Heart right ventricle (tissue), 16 donors: ENCODE data around the gene CREB5. TPM values are rescaled to one million over a fixed set of nuclear protein-coding genes. Genes with fewer than 3 reads are reported as not detected.
"Not testable (repeated sequence)": the region's sequence is repeated elsewhere in the genome, so short reads cannot be mapped to it uniquely, and the experiment has no call there.

Experiments used
- ATAC-seq, 8 donors: fragments of 200-7000 bp; cut with Tn5 transposase; one replicate each; pipeline ENCODE4 v1.9.1; 2020; ENCODE audit warnings: mild to moderate bottlenecking in 8 of 8, moderate library complexity in 8 of 8, moderate number of reproducible peaks in 1 of 8
- DNase-seq, 2 donors: peaks; one replicate each; pipeline ENCODE4 v3.0.0-alpha.2; 2020
- H3K27ac ChIP-seq, 10 donors: fragments of 200-600 bp; sonication (generic) in 2 of 10; one replicate each; pipeline versions ENCODE4 v1.5.0 to v1.8.0; 2020 to 2022; ENCODE audit warnings: mild to moderate bottlenecking in 3 of 10
- H3K27me3 ChIP-seq, 7 donors: fragments of 200-600 bp; one replicate each; pipeline ENCODE4 v1.8.0; 2021 to 2022; ENCODE audit warnings: mild to moderate bottlenecking in 2 of 7
- H3K36me3 ChIP-seq, 9 donors: fragments of 200-600 bp; sonication (generic) in 1 of 9; one replicate each; pipeline versions ENCODE4 v1.5.0 to v1.8.0; 2020 to 2022; ENCODE audit warnings: mild to moderate bottlenecking in 2 of 9
- H3K4me1 ChIP-seq, 9 donors: fragments of 200-600 bp; sonication (generic) in 1 of 9; one replicate each; pipeline versions ENCODE4 v1.5.0 to v1.8.0; 2020 to 2022; ENCODE audit warnings: mild to moderate bottlenecking in 4 of 9
- H3K4me3 ChIP-seq, 10 donors: fragments of 200-600 bp; sonication (generic) in 2 of 10; one replicate each; pipeline versions ENCODE4 v1.5.0 to v1.8.0; 2020 to 2022; ENCODE audit warnings: mild to moderate bottlenecking in 7 of 10, moderate library complexity in 2 of 10
- H3K9me3 ChIP-seq, 11 donors: fragments of 200-600 bp in 10 of 11; sonication (generic) in 2 of 11; one replicate each; pipeline versions ENCODE4 v1.5.0 to v1.8.0; 2013 to 2022; ENCODE audit warnings: mild to moderate bottlenecking in 2 of 11, control low read depth in 1 of 11, moderate library complexity in 1 of 11
- WGBS, 2 donors: extraction: QIAGEN DNeasy Blood & Tissue Kit; methylation state at CpG; one replicate each; pipeline ENCODE4 v1.1.7; 2013; ENCODE audit warnings: inconsistent platforms in 1 of 2; 5-methylcytosine and 5-hydroxymethylcytosine counted together
- intact Hi-C, 10 donors: fragments of 100-400 bp; cut with DNase I; formaldehyde crosslinking; loops; one replicate each; pipeline versions ENCODE4 v1.11.1 to v1.14.2; 2022
- polyA plus RNA-seq, 2 donors: library from polyadenylated mRNA; stranded (reverse); fragments of 200-250 nt; gene quantifications; one replicate each; pipeline ENCODE4 v1.2.3, GENCODE V29; 2013
- total RNA-seq, 10 donors: library from RNA; stranded (reverse); fragmentation: NEBNext Ultra II Directional in 3 of 10; extraction: Animal tissue kit (Norgen Biotek cat#: 25700) in 3 of 10; gene quantifications; one replicate each; pipeline versions ENCODE4 v1.2.1 to v1.2.4, GENCODE V29; 2021 to 2023
- TF ChIP-seq, protein P1 (sequence below), 9 donors: fragments of 200-600 bp; sonication (generic) in 2 of 9; IDR thresholded peaks; one replicate each; pipeline versions ENCODE4 v1.5.0 to v1.8.0; 2021 to 2022; ENCODE audit warnings: antibody characterized with exemption in 9 of 9, mild to moderate bottlenecking in 5 of 9, moderate library complexity in 1 of 9
- donor health status: Arrhythmogenic right ventricular cardiomyopathy.
- donor health status: ischemic (EF 13 %, LVEDD 7.1; RV severe dilation, severe dysfunction).
- donor health status: healthy with polysubstance abuse.
- donor health status: DM: no; HTN: yes; CAD: no.
- donor health status: DM: no; HTN: no; CAD: no.
- donor health status: ischemic (EF 25% LVEDD 6.9; RV normal size, moderate dysfunction).
- donor health status: ischemic (EF 25% LVEDD 5.7; RV mildly dilated, moderate dysfunction).
- donor health status: healthy.
- donor health status: DM: yes; HTN: yes; CAD: no.
- donor health status: Ischemic cardiomyopathy.
- donor health status: ischemic (EF 35%, LVEDD 5.7; RV mildly dilated, moderate dysfunction).
- donor health status: nonischemic (EF 11% LVEDD 7.7; RV severe dilation, severe dysfunction).
- donor health status: DM: yes; HTN: yes; CAD: no.
- donor health status: PGD.
- donor health status: ischemic (EF 29% LVEDD 5.4; RV normal size, mild dysfunction).
- donor health status: nonischemic (EF 23%, LVEDD 6.1; RV moderate dilation, normal function).

The CREB5 gene
- total and polyA plus RNA-seq, 12 donors, result 4.7 to 170 (median 19.0) TPM

DNA sequence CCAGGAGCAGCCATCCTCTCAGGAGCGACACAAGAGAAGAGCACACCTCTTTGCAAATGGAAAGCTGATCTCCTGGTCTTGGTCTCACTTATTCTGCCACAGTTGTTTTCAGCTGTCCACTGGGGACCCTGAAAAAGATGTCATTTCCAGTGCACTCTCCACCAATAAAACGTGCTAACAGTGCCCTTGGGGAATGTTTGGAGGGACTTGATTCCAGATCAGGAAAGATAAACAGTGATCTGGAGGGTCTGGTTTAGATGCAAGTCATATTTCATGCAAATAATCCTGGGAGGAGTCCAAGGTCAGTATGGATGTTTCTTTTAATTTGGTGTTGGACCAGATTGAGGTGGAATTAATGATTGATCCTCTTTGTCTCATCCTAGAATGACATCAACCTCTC, 185.0 kb downstream of the CREB5 start:
- WGBS, 2 donors, result 79 to 80% methylated on average over 2 of the region's 2 CpGs

DNA sequence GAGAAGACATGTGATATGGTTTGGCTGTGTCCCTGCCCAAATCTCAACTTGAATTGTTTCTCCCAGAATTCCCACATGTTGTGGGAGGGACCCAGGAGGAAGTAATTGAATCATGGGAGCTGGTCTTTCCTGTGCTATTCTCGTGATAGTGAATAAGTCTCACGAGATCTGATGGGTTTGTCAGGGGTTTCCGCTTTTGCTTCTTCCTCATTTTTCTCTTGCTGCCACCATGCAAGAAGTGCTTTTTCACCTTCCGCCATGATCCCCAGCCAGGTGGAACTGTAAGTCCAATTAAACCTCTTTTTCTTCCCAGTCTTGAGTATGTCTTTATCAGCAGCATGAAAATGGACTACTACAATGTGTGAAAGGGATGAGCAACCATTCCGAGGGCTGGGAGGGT, 185.7 kb downstream of the CREB5 start:
- H3K27ac ChIP-seq, intact Hi-C loops, ATAC-seq, H3K36me3 ChIP-seq, H3K4me3 ChIP-seq, H3K27me3 ChIP-seq, H3K4me1 ChIP-seq, DNase-seq, H3K9me3 ChIP-seq: not testable (repeated sequence)
- WGBS, 2 donors, result 75 to 77% methylated on average over 5 of the region's 5 CpGs

More for the DNA sequence above, 185.0 kb downstream of the CREB5 start:
- H3K27ac ChIP-seq, result no peak overlapping the region
- ATAC-seq (no peak), DNase-seq (no peak)
- H3K9me3 ChIP-seq, result no peaks in the 10 kb centered on the region
- H3K4me1 ChIP-seq, result no peaks in the 10 kb centered on the region
- intact Hi-C loops, result no loop called here
- H3K4me3 ChIP-seq, result no peak overlapping the region
- H3K27me3 ChIP-seq, result no peaks in the 10 kb centered on the region
- TF ChIP-seq, protein P1, sequence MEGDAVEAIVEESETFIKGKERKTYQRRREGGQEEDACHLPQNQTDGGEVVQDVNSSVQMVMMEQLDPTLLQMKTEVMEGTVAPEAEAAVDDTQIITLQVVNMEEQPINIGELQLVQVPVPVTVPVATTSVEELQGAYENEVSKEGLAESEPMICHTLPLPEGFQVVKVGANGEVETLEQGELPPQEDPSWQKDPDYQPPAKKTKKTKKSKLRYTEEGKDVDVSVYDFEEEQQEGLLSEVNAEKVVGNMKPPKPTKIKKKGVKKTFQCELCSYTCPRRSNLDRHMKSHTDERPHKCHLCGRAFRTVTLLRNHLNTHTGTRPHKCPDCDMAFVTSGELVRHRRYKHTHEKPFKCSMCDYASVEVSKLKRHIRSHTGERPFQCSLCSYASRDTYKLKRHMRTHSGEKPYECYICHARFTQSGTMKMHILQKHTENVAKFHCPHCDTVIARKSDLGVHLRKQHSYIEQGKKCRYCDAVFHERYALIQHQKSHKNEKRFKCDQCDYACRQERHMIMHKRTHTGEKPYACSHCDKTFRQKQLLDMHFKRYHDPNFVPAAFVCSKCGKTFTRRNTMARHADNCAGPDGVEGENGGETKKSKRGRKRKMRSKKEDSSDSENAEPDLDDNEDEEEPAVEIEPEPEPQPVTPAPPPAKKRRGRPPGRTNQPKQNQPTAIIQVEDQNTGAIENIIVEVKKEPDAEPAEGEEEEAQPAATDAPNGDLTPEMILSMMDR (IDR thresholded peaks at IDR 0.05), result no peak
- no peaks in the 10 kb centered on the region for H3K36me3 ChIP-seq

GRCh38 chr7:28598586-28598985, 186.3 kb downstream of the CREB5 start:
- TF ChIP-seq, protein P1 (IDR thresholded peaks at IDR 0.05), result no peak
- no peak overlapping the region for H3K4me3 ChIP-seq
- no peaks in the 10 kb centered on the region for H3K4me1 ChIP-seq
- no peaks in the 10 kb centered on the region for H3K9me3 ChIP-seq
- H3K27ac ChIP-seq, result no peak overlapping the region
- WGBS, 2 donors, result 92 to 93% methylated on average over 3 of the region's 3 CpGs
- H3K27me3 ChIP-seq, result no peaks in the 10 kb centered on the region
- ATAC-seq, result no peak
- intact Hi-C loops, result no loop called here
- DNase-seq, result no peak
- no peaks in the 10 kb centered on the region for H3K36me3 ChIP-seq

GRCh38 chr7:28599411-28599810, 187.1 kb downstream of the CREB5 start:
- no peaks in the 10 kb centered on the region for H3K27me3 ChIP-seq
- H3K9me3 ChIP-seq, result no peaks in the 10 kb centered on the region
- TF ChIP-seq, protein P1 (IDR thresholded peaks at IDR 0.05), result no peak
- H3K4me1 ChIP-seq, result peaks cover 0 to 2% (median 0%) of the 10 kb centered on the region in 9 donors
- 93 to 96% methylated on average over 5 of the region's 5 CpGs for WGBS, 2 donors
- no peak overlapping the region for H3K27ac ChIP-seq
- ATAC-seq, result no peak
- no peaks in the 10 kb centered on the region for H3K36me3 ChIP-seq
- intact Hi-C loops, result no loop called here
- no peak overlapping the region for H3K4me3 ChIP-seq
- DNase-seq, result no peak

DNA sequence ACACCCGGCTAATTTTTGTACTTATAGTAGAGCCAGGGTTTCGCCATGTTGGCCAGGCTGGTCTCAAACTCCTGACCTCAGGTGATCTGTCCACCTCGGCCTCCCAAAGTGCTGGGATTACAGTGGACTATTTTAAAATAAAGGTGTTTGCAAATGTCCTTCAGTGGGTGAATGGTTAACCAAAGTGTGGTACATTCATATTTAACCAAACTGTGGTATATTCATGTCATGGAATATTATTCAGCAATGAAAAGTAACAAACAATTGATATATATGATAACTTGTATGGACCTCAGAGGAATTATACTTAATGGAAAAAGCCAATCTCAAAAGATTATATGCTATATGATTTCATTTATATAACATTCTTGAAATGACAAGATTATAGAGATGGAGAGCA, 190.0 kb downstream of the CREB5 start:
- peaks cover 6 to 29% (median 21%) of the 10 kb centered on the region in 9 donors for H3K4me1 ChIP-seq
- no peak overlapping the region for H3K27ac ChIP-seq
- H3K27me3 ChIP-seq, result no peaks in the 10 kb centered on the region
- intact Hi-C loops, result no loop called here
- TF ChIP-seq, protein P1 (IDR thresholded peaks at IDR 0.05), result no peak
- no peak for ATAC-seq
- no peaks in the 10 kb centered on the region for H3K9me3 ChIP-seq
- no peak overlapping the region for H3K4me3 ChIP-seq
- 97 to 98% methylated on average over 3 of the region's 3 CpGs for WGBS, 2 donors
- no peak for DNase-seq
- H3K36me3 ChIP-seq, result no peaks in the 10 kb centered on the region
